GM12878 (cell line): ENCODE measurements around the gene SLC32A1. TPM values are rescaled to one million over a fixed set of nuclear protein-coding genes. Genes with fewer than 3 reads are reported as not detected.
A peak's percentile ranks its signal among the peaks of the same experiment; 100 is the strongest.

Experiments used
- ATAC-seq: fragments of 200-7000 bp; cut with Tn5 transposase; 3 replicates; pipeline ENCODE4 v1.9.1; 2020; ENCODE audit warnings: mild to moderate bottlenecking, moderate library complexity
- Bru-seq: library from RNA; stranded (reverse); fragments of 400-500 nt; gene quantifications from one replicate; lab custom pipeline; 2021; lab: Mats Ljungman, UMichigan
- BruChase-seq, 2 experiments: library from RNA; stranded (reverse); fragments of 400-500 nt; gene quantifications; one replicate each; lab custom pipeline; 2021; lab: Mats Ljungman, UMichigan
- BruUV-seq: library from RNA; stranded (reverse); fragments of 400-500 nt; replicated peaks from 2 replicates; lab custom pipeline; 2021; lab: Mats Ljungman, UMichigan
- CTCF ChIA-PET: fragments of 300-600 bp; sonication (Branson Sonifier 250); formaldehyde crosslinking; extraction: SDS; loops from one replicate; lab custom pipeline; 2021; ENCODE audit warnings: inconsistent platforms; lab: Yijun Ruan, JAX
- POLR2A ChIA-PET: fragments of 350-600 bp; formaldehyde crosslinking; extraction: SDS; loops from one replicate; lab custom pipeline; 2021; ENCODE audit warnings: inconsistent platforms; lab: Charles Lee
- RAD21 ChIA-PET: fragments of 300-600 bp; sonication (Branson Sonifier 250); formaldehyde crosslinking; loops from one replicate; lab custom pipeline; 2023; ENCODE audit warnings: antibody characterized with exemption; ENCODE audit not compliant: unreplicated experiment; lab: Charles Lee
- SMC1A ChIA-PET: fragments of 300-600 bp; sonication (Branson Sonifier 250); formaldehyde crosslinking; loops from one replicate; lab custom pipeline; 2023; ENCODE audit not compliant: unreplicated experiment, uncharacterized antibody; lab: Charles Lee
- DNase-seq: peaks from one replicate; pipeline ENCODE4 v3.0.0-alpha.2; 2011; ENCODE audit warnings: low read depth, low spot score
- FAIRE-seq: peaks from 3 replicates; lab custom pipeline; 2011; peaks lifted over from hg19 to GRCh38; lab: Jason Lieb, UNC
- H2AFZ ChIP-seq: 2 replicates; pipeline ENCODE4 v1.6.0; 2011; ENCODE audit warnings: low read depth, low read length, control low read depth; ENCODE audit not compliant: control insufficient read depth
- H3K27ac ChIP-seq: 2 replicates; pipeline ENCODE4 v1.5.1; 2011; ENCODE audit warnings: control low read depth; ENCODE audit not compliant: control insufficient read depth, insufficient read depth
- H3K27me3 ChIP-seq, 2 experiments: replicated peaks in 1 of 2; 2 replicates each; pipeline versions ENCODE4 v1.6.0 to v1.6.1; 2011; ENCODE audit warnings: low read length in 1 of 2; ENCODE audit not compliant: control insufficient read depth in 2 of 2, insufficient read depth in 2 of 2
- H3K36me3 ChIP-seq, 2 experiments: 2 replicates each; pipeline ENCODE4 v1.5.1; 2011; ENCODE audit warnings: low read length in 1 of 2; ENCODE audit not compliant: control insufficient read depth in 2 of 2, insufficient read depth in 2 of 2
- H3K4me1 ChIP-seq: 2 replicates; pipeline ENCODE4 v1.6.1; 2011; ENCODE audit warnings: mild to moderate bottlenecking, low read length, moderate library complexity, mixed read lengths; ENCODE audit not compliant: control insufficient read depth, insufficient read depth
- H3K4me2 ChIP-seq: 2 replicates; pipeline ENCODE4 v1.6.0; 2011; ENCODE audit warnings: control low read depth; ENCODE audit not compliant: control insufficient read depth, insufficient read depth
- H3K4me3 ChIP-seq: fragments of 200-600 bp; sonication (generic); 2 replicates; pipeline ENCODE4 v1.5.1; 2016
- H3K79me2 ChIP-seq: 2 replicates; pipeline ENCODE4 v1.6.0; 2011; ENCODE audit warnings: low read length; ENCODE audit not compliant: control insufficient read depth, insufficient read depth
- H3K9ac ChIP-seq: 2 replicates; pipeline ENCODE4 v1.8.0; 2011; ENCODE audit warnings: low read length, control low read depth, mixed read lengths; ENCODE audit not compliant: control insufficient read depth, insufficient read depth
- H3K9me3 ChIP-seq: replicated peaks from 3 replicates; pipeline ENCODE4 v1.5.1; 2011; ENCODE audit warnings: mild to moderate bottlenecking, low read length; ENCODE audit not compliant: control insufficient read depth, insufficient read depth
- H4K20me1 ChIP-seq: 2 replicates; pipeline ENCODE4 v1.6.0; 2011; ENCODE audit not compliant: control insufficient read depth, insufficient read depth
- HDGF ChIP-seq: fragments of 450-650 bp; IDR thresholded peaks from 2 replicates; pipeline ENCODE4 v1.6.1; 2016; ENCODE audit warnings: antibody characterized with exemption
- SUZ12 ChIP-seq: fragments of 200-600 bp; sonication (generic); IDR thresholded peaks from one replicate; pipeline ENCODE4 v1.6.1; 2018; ENCODE audit warnings: antibody characterized with exemption, mild to moderate bottlenecking; ENCODE audit not compliant: unreplicated experiment
- WGBS: methylation state at CpG from one replicate; pipeline ENCODE4 v1.1.6; 2016; ENCODE audit warnings: low lambda C conversion rate; ENCODE audit not compliant: insufficient replicate concordance, insufficient coverage; ENCODE audit errors: missing lambda C conversion rate; 5-methylcytosine and 5-hydroxymethylcytosine counted together
- in situ Hi-C: fragments of 300-500 bp; cut with MboI; formaldehyde crosslinking; loops from 9 replicates; pipeline ENCODE4 v1.14.3; 2018; ENCODE audit warnings: mixed read lengths
- intact Hi-C: fragments of 100-400 bp; cut with micrococcal nuclease; formaldehyde crosslinking; loops from one replicate; pipeline ENCODE4 v1.14.2; 2022; ENCODE audit not compliant: unreplicated experiment
- long read RNA-seq, 2 experiments: library from polyadenylated mRNA; unstranded; transcript quantifications; one replicate each; pipeline ENCODE4 v2.0.0, GENCODE V29; 2019 to 2020
- polyA minus RNA-seq, 3 experiments: library from RNA; depleted of rRNA, polyadenylated mRNA; stranded (reverse); fragments of >200 nt; gene quantifications; 2 replicates each; pipeline ENCODE4 v1.2.3, GENCODE V29; 2011
- polyA plus RNA-seq, 11 experiments: library from polyadenylated mRNA; depleted of rRNA in 4 of 11; unstranded in 6 of 11; stranded (reverse) in 5 of 11; fragments of >200 nt; fragmentation: Nextera tagmentation in 4 of 11; fragmentation: Illumina TruSeq in 1 of 11; extraction: Ambion mirVana in 4 of 11; extraction: Trizol in 1 of 11; gene quantifications; 1 replicate in 1 of 11; 2 replicates in 10 of 11; pipeline versions ENCODE4 v1.2.1 to v1.2.3, GENCODE V29; 2011 to 2016; ENCODE audit warnings: inconsistent platforms in 2 of 11, missing spikeins in 2 of 11, low read depth in 1 of 11
- total RNA-seq, 4 experiments: library from RNA; depleted of rRNA in 3 of 4; stranded (reverse); fragments of >200 nt in 3 of 4; fragmentation: Illumina TruSeq in 1 of 4; extraction: Trizol in 1 of 4; gene quantifications; 2 replicates each; pipeline versions ENCODE4 v1.2.1 to v1.2.3, GENCODE V29; 2013 to 2021

The SLC32A1 gene, protein sequence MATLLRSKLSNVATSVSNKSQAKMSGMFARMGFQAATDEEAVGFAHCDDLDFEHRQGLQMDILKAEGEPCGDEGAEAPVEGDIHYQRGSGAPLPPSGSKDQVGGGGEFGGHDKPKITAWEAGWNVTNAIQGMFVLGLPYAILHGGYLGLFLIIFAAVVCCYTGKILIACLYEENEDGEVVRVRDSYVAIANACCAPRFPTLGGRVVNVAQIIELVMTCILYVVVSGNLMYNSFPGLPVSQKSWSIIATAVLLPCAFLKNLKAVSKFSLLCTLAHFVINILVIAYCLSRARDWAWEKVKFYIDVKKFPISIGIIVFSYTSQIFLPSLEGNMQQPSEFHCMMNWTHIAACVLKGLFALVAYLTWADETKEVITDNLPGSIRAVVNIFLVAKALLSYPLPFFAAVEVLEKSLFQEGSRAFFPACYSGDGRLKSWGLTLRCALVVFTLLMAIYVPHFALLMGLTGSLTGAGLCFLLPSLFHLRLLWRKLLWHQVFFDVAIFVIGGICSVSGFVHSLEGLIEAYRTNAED
- total RNA-seq (2013; cell fraction: nucleolus; rRNA removed): not detected in 2 replicates
- not detected in 2 replicates for total RNA-seq (2014; rRNA removed)
- not detected in 2 replicates for total RNA-seq (2014; rRNA removed; fragmentation: Illumina TruSeq; extraction: Trizol)
- total RNA-seq (2021): not detected in 2 replicates
- polyA plus RNA-seq (2011; ENCODE audit: low read depth): not detected
- not detected in 2 replicates for polyA plus RNA-seq (2011; rRNA removed)
- polyA plus RNA-seq (2011; cell fraction: cytosol; rRNA removed): 0.01 and 0.02 TPM in 2 replicates
- polyA plus RNA-seq (2011; cell fraction: nucleus; rRNA removed): not detected in 2 replicates
- 0.05 and 0.22 TPM in 2 replicates for polyA plus RNA-seq (2012)
- not detected in 2 replicates for polyA plus RNA-seq (2014; fragmentation: Illumina TruSeq; extraction: Trizol)
- not detected for polyA plus RNA-seq (2014; fragmentation: Nextera tagmentation; extraction: Ambion mirVana)
- polyA plus RNA-seq (2014; rRNA removed): not detected in 2 replicates
- not detected for polyA plus RNA-seq (2016; fragmentation: Nextera tagmentation; extraction: Ambion mirVana)
- not detected in 2 replicates for polyA minus RNA-seq (2011; rRNA and poly(A)+ RNA removed)
- not detected in 2 replicates for polyA minus RNA-seq (2011; cell fraction: cytosol; rRNA and poly(A)+ RNA removed)
- not detected in 2 replicates for polyA minus RNA-seq (2011; cell fraction: nucleus; rRNA and poly(A)+ RNA removed)
- not detected for Bru-seq, nascent RNA
- BruChase-seq, experiment 1, labeled RNA remaining after a 6-hour chase: not detected
- BruChase-seq, experiment 2, labeled RNA remaining after a 2-hour chase: percentile 12 among the genes with signal in this experiment
- long read RNA-seq, experiment 1: 0 reads
- long read RNA-seq, experiment 2: 0 reads

DNA sequence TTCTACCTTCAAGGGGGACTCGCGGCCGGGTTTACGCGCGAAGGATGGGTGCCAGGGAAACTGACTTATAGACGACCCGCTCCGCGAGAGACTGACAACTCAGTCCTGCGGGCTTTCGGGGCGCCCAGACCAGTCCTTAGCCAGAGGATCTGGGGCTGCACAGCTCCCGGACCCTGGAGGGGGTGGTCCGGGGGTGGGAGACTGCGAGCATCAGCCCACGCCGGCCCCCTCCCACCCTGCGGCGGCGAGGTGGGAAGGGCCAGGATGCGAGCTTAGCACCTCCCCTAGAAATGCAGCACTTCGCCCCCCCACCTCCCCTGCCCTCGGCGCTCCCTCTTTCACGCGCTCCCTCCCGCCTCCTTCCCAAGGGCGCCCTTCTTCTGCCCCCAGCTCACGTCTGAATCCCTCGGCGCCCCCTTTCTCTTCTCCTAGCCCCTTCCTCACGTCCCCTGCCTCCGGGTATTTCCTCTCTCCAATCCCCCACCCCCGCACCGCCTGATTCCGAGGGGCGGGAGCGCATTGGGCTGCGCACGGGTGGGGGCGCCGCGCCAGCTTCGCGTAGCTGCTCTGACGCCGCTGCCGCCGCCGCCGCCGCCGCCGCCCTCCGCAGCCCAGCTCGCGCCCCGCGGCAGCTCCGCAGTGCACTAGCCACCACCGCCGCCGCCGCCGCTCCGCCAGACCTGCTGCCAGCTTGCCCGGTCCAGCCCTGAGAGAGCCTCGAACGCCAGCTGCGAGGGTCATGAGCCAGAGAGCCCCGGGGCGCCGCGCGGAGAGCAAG is at the start of gene SLC32A1:
Gene SLC32A1, plus strand, starts transcription at position 639 of the 778 bp plus-strand sequence. CDS start 239 bp downstream, outside the sequence.
- SMC1A ChIA-PET: interaction anchor here (0.9 kb wide), 1 partner anchor 9 kb away, joined by 3 read pairs; no protein-coding TSS in a partner anchor
- ATAC-seq: no peak
- no peaks in the 10 kb centered on the region for H3K79me2 ChIP-seq
- H3K9ac ChIP-seq: no peak within 1 kb of the TSS
- RAD21 ChIA-PET: interaction anchor here (1.1 kb wide), 1 partner anchor 154 kb away, joined by 3 read pairs; no protein-coding TSS in a partner anchor
- no peak for FAIRE-seq
- in situ Hi-C loops: no loop called here
- 55% methylated on average over 35 of the region's 76 CpGs for WGBS
- H3K9me3 ChIP-seq: peaks cover 7% of the 10 kb centered on the region; the same call in 1 of the 3 replicates
- POLR2A ChIA-PET: no interaction called here
- H3K36me3 ChIP-seq: no peaks in the 10 kb centered on the region
- TF ChIP-seq SUZ12 (peak; percentile 75), HDGF (no peak)
- no TSS peak for BruUV-seq
- no peak within 1 kb of the TSS; the same call in 1 of the 2 replicates for H3K4me3 ChIP-seq
- peaks cover 42 to 58% of the 10 kb centered on the region in 2 experiments for H3K27me3 ChIP-seq
- CTCF ChIA-PET: interaction anchor here (1.8 to 2.2 kb wide), 2 partner anchors 169 kb away, joined by 4 to 19 read pairs; no protein-coding TSS in a partner anchor
- intact Hi-C loops: no loop called here
- H2AFZ ChIP-seq: no peak within 1 kb of the TSS
- peak within 1 kb of the TSS; percentile 41; the same call in 1 of the 2 replicates for H3K4me2 ChIP-seq
- H4K20me1 ChIP-seq: no peaks in the 10 kb centered on the region
- H3K27ac ChIP-seq: no peak within 1 kb of the TSS
- H3K4me1 ChIP-seq: peaks cover 5% of the 10 kb centered on the region
- no peak for DNase-seq
